Activated CD4-positive, alpha-beta T cell treated with anti-CD3 and anti-CD28 coated beads for 36 hours (primary cell): ENCODE measurements around the gene TMEM234. TPM values are rescaled to one million over a fixed set of nuclear protein-coding genes. Genes with fewer than 3 reads are reported as not detected.
"Not testable (repeated sequence)": the region's sequence is repeated elsewhere in the genome, so short reads cannot be mapped to it uniquely, and the experiment has no call there.

ENCODE experiments used
- ATAC-seq: fragments of 200-7000 bp; cut with Tn5 transposase; one replicate; pipeline ENCODE4 v1.10.0; 2021; ENCODE audit warnings: mild to moderate bottlenecking, moderate library complexity
- CTCF ChIA-PET: fragments of 350-600 bp; sonication (Branson Sonifier 250); formaldehyde crosslinking; loops from one replicate; lab custom pipeline; 2021; ENCODE audit warnings: antibody characterized with exemption; lab: Charles Lee
- POLR2A ChIA-PET: fragments of 350-600 bp; sonication (Branson Sonifier 250); formaldehyde crosslinking; loops from one replicate; lab custom pipeline; 2021; ENCODE audit warnings: antibody characterized with exemption, inconsistent platforms; lab: Charles Lee
- DNase-seq: peaks from one replicate; pipeline ENCODE4 v3.0.0-alpha.2; 2020
- H3K27ac Mint-ChIP-seq: one replicate; pipeline ENCODE4 v1.8.0; 2021; ENCODE audit warnings: mixed read lengths
- H3K27me3 Mint-ChIP-seq: one replicate; pipeline ENCODE4 v1.8.0; 2021; ENCODE audit warnings: mixed read lengths
- H3K36me3 Mint-ChIP-seq: one replicate; pipeline ENCODE4 v1.8.0; 2021; ENCODE audit warnings: low read depth, mixed read lengths
- H3K4me1 Mint-ChIP-seq: one replicate; pipeline ENCODE4 v1.8.0; 2021; ENCODE audit warnings: mixed read lengths
- H3K4me3 Mint-ChIP-seq: one replicate; pipeline ENCODE4 v1.8.0; 2021; ENCODE audit warnings: mild to moderate bottlenecking, moderate library complexity, mixed read lengths
- H3K9me3 Mint-ChIP-seq: one replicate; pipeline ENCODE4 v1.8.0; 2021; ENCODE audit warnings: low read depth, mixed read lengths
- intact Hi-C, 2 experiments: fragments of 100-400 bp; cut with DNase I in 1 of 2; cut with micrococcal nuclease in 1 of 2; formaldehyde crosslinking; loops; one replicate each; pipeline versions ENCODE4 v1.14.2 to v1.15.1; 2022 to 2024; cut with DNase I, micrococcal nuclease
- total RNA-seq, 2 experiments: library from RNA; stranded (reverse); gene quantifications; one replicate each; pipeline ENCODE4 v1.2.3, GENCODE V29; 2021

The TMEM234 gene
- 1 to 10 TPM; 7.3 to 8.2 TPM for total RNA-seq

- Mint-ChIP-seq H3K36me3 (peaks cover 22% of the 10 kb centered on the region), H3K27ac (peak within 1 kb of the TSS; percentile 97), H3K4me1 (peaks cover 29% of the 10 kb centered on the region), H3K9me3 (no peaks in the 10 kb centered on the region), H3K27me3 (no peaks in the 10 kb centered on the region), H3K4me3 (peak within 1 kb of the TSS; percentile 96)
- ChIA-PET POLR2A (interaction anchor here (0.5 to 1.7 kb wide), 5 partner anchors 18 to 164 kb away, joined by 3 to 4 read pairs (median 3); partner anchors contain the start of gene MARCKSL1), CTCF (interaction anchor here (1.1 to 2.8 kb wide), 2 partner anchors 25 to 180 kb away, joined by 3 to 18 read pairs; partner anchors contain the start of gene FAM167B)
- intact Hi-C loops = loop anchor here (1.0 to 5.0 kb wide), 17 partner anchors 17 to 595 kb away; partner anchors contain the start of genes BSDC1 (in 1 of the 2), CCDC28B (in 1 of the 2), IQCC (in 1 of the 2) and KHDRBS1 (in 1 of the 2)
- ATAC-seq (peak; percentile 95), DNase-seq (peak; percentile 95)
These were observed at the start of gene TMEM234, which contains the start of gene EIF3I for GRCh38 chr1:32221980-32222755. Gene TMEM234, minus strand, starts transcription at chr1:32222353. Its CDS starts 31 bp downstream, at chr1:32222322. Gene EIF3I, plus strand, starts transcription at chr1:32222407. Its CDS starts 35 bp downstream, at chr1:32222442.

- Mint-ChIP-seq H3K4me1 (peaks cover 67% of the 10 kb centered on the region), H3K36me3 (peaks cover 40% of the 10 kb centered on the region), H3K27me3 (no peaks in the 10 kb centered on the region), H3K4me3 (no peak overlapping the region), H3K27ac (peak overlapping the region; percentile 9), H3K9me3 (no peaks in the 10 kb centered on the region)
- ATAC-seq (no peak), DNase-seq (no peak)
- ChIA-PET CTCF (interaction anchor here (0.6 to 0.7 kb wide), 2 partner anchors 16 to 50 kb away, joined by 3 to 4 read pairs; no protein-coding TSS in a partner anchor), POLR2A (interaction anchor here (1.1 kb wide), 1 partner anchor 43 kb away, joined by 11 read pairs; no protein-coding TSS in a partner anchor)
- intact Hi-C loops = loop anchor here (5.0 to 10.0 kb wide), 3 partner anchors 47 to 1522 kb away; partner anchors contain the start of genes EIF3I (in 1 of the 2), PTP4A2 (in 1 of the 2) and TMEM234 (in 1 of the 2)
These were observed 47.6 kb upstream of the TMEM234 start for GRCh38 chr1:32269744-32270143.

GRCh38 chr1:32266921-32267591, 44.9 kb upstream of the TMEM234 start:
- ChIA-PET CTCF (no interaction called here), POLR2A (no interaction called here)
- H3K4me3 Mint-ChIP-seq = peak overlapping the region; percentile 36
- DNase-seq (peak; percentile 49), ATAC-seq (peak; percentile 40)
- H3K27ac Mint-ChIP-seq = peak overlapping the region; percentile 97
- no peaks in the 10 kb centered on the region for H3K27me3 Mint-ChIP-seq
- no peaks in the 10 kb centered on the region for H3K9me3 Mint-ChIP-seq
- intact Hi-C loops = loop anchor here in 1 of 2 experiments (10.0 kb wide), 1 partner anchor 332 kb away; the partner anchor contains the start of gene PTP4A2
- peaks cover 34% of the 10 kb centered on the region for H3K36me3 Mint-ChIP-seq
- peaks cover 60% of the 10 kb centered on the region for H3K4me1 Mint-ChIP-seq

GRCh38 chr1:32265846-32266245, 43.7 kb upstream of the TMEM234 start:
- ChIA-PET CTCF (interaction anchor here (0.7 to 1.8 kb wide), 3 partner anchors 15 to 23 kb away, joined by 3 to 4 read pairs (median 3); no protein-coding TSS in a partner anchor), POLR2A (interaction anchor here (0.6 to 1.4 kb wide), 3 partner anchors 12 to 89 kb away, joined by 5 to 6 read pairs (median 6); no protein-coding TSS in a partner anchor)
- DNase-seq (no peak), ATAC-seq (no peak)
- peak overlapping the region; percentile 77 for H3K27ac Mint-ChIP-seq
- H3K27me3 Mint-ChIP-seq = no peaks in the 10 kb centered on the region
- peaks cover 27% of the 10 kb centered on the region for H3K36me3 Mint-ChIP-seq
- H3K4me3 Mint-ChIP-seq = no peak overlapping the region
- no peaks in the 10 kb centered on the region for H3K9me3 Mint-ChIP-seq
- intact Hi-C loops = loop anchor here in 1 of 2 experiments (10.0 kb wide), 1 partner anchor 331 kb away; the partner anchor contains the start of gene PTP4A2
- H3K4me1 Mint-ChIP-seq = peaks cover 48% of the 10 kb centered on the region

- H3K4me3 Mint-ChIP-seq = no peak overlapping the region
- ATAC-seq = peak; percentile 69
- H3K9me3 Mint-ChIP-seq = no peaks in the 10 kb centered on the region
- no peaks in the 10 kb centered on the region for H3K27me3 Mint-ChIP-seq
- POLR2A ChIA-PET = no interaction called here
- intact Hi-C loops = loop anchor here in 1 of 2 experiments (1.0 to 10.0 kb wide), 2 partner anchors 7 to 329 kb away; partner anchors contain the start of gene PTP4A2
- peaks cover 32% of the 10 kb centered on the region for H3K36me3 Mint-ChIP-seq
- peaks cover 51% of the 10 kb centered on the region for H3K4me1 Mint-ChIP-seq
- CTCF ChIA-PET = no interaction called here
- H3K27ac Mint-ChIP-seq = peak overlapping the region; percentile 90
- DNase-seq = peak; percentile 47
These were observed 41.6 kb upstream of the TMEM234 start for GRCh38 chr1:32263744-32264143.

- ATAC-seq, H3K4me3 Mint-ChIP-seq, H3K9me3 Mint-ChIP-seq, DNase-seq, H3K27me3 Mint-ChIP-seq: not testable (repeated sequence)
- intact Hi-C loops = loop anchor here in 1 of 2 experiments (10.0 kb wide), 1 partner anchor 328 kb away; the partner anchor contains the start of gene PTP4A2
- Mint-ChIP-seq H3K4me1 (peaks cover 52% of the 10 kb centered on the region), H3K36me3 (peaks cover 33% of the 10 kb centered on the region), H3K27ac (peak overlapping the region; percentile 90)
- CTCF ChIA-PET = interaction anchor here (2.5 kb wide), 1 partner anchor 15 kb away, joined by 9 read pairs; no protein-coding TSS in a partner anchor
- POLR2A ChIA-PET = interaction anchor here (1.1 kb wide), 1 partner anchor 13 kb away, joined by 3 read pairs; no protein-coding TSS in a partner anchor
These were observed 41.1 kb upstream of the TMEM234 start for GRCh38 chr1:32263236-32263593.

- peaks cover 46% of the 10 kb centered on the region for H3K4me1 Mint-ChIP-seq
- H3K9me3 Mint-ChIP-seq = no peaks in the 10 kb centered on the region
- intact Hi-C loops = loop anchor here in 1 of 2 experiments (5.0 to 10.0 kb wide), 2 partner anchors 368 to 540 kb away; no protein-coding TSS in a partner anchor
- ATAC-seq = no peak
- no peaks in the 10 kb centered on the region for H3K27me3 Mint-ChIP-seq
- peak overlapping the region; percentile 98 for H3K27ac Mint-ChIP-seq
- DNase-seq = no peak
- ChIA-PET CTCF (interaction anchor here (0.6 to 4.5 kb wide), 4 partner anchors 9 to 236 kb away, joined by 3 to 45 read pairs (median 4); partner anchors contain the start of genes FAM167B, IQCC and LCK), POLR2A (no interaction called here)
- H3K36me3 Mint-ChIP-seq = peaks cover 53% of the 10 kb centered on the region
- peak overlapping the region; percentile 75 for H3K4me3 Mint-ChIP-seq
These were observed 35.0 kb upstream of the TMEM234 start for GRCh38 chr1:32257227-32257508.

- peak overlapping the region; percentile 98 for H3K27ac Mint-ChIP-seq
- no peaks in the 10 kb centered on the region for H3K27me3 Mint-ChIP-seq
- H3K36me3 Mint-ChIP-seq = peaks cover 58% of the 10 kb centered on the region
- peak; percentile 22 for ATAC-seq
- no peaks in the 10 kb centered on the region for H3K9me3 Mint-ChIP-seq
- peak overlapping the region; percentile 75 for H3K4me3 Mint-ChIP-seq
- no peak for DNase-seq
- intact Hi-C loops = loop anchor here (1.0 to 10.0 kb wide), 4 partner anchors 8 to 541 kb away; no protein-coding TSS in a partner anchor
- H3K4me1 Mint-ChIP-seq = peaks cover 46% of the 10 kb centered on the region
- ChIA-PET POLR2A (no interaction called here), CTCF (interaction anchor here (0.6 to 4.5 kb wide), 4 partner anchors 8 to 235 kb away, joined by 3 to 45 read pairs (median 4); partner anchors contain the start of genes FAM167B, IQCC and LCK)
These were observed 34.5 kb upstream of the TMEM234 start for GRCh38 chr1:32256473-32257226.

- no peaks in the 10 kb centered on the region for H3K9me3 Mint-ChIP-seq
- CTCF ChIA-PET = interaction anchor here (0.7 to 1.3 kb wide), 5 partner anchors 13 to 143 kb away, joined by 3 to 6 read pairs (median 3); partner anchors contain the start of gene MARCKSL1
- peaks cover 62% of the 10 kb centered on the region for H3K36me3 Mint-ChIP-seq
- ATAC-seq = peak; percentile 6
- POLR2A ChIA-PET = interaction anchor here (0.6 to 1.6 kb wide), 4 partner anchors 9 to 190 kb away, joined by 3 to 5 read pairs (median 4); partner anchors contain the start of genes HDAC1 and MARCKSL1
- H3K4me1 Mint-ChIP-seq = peaks cover 48% of the 10 kb centered on the region
- H3K27me3 Mint-ChIP-seq = no peaks in the 10 kb centered on the region
- intact Hi-C loops = loop anchor here (1.0 to 10.0 kb wide), 4 partner anchors 9 to 542 kb away; no protein-coding TSS in a partner anchor
- H3K27ac Mint-ChIP-seq = peak overlapping the region; percentile 87
- peak; percentile 55 for DNase-seq
- peak overlapping the region; percentile 91 for H3K4me3 Mint-ChIP-seq
These were observed 33.2 kb upstream of the TMEM234 start for GRCh38 chr1:32255072-32256071.
